ENCODE results near the gene GNAI3. TPM values are rescaled to one million over a fixed set of nuclear protein-coding genes. Genes with fewer than 3 reads are reported as not detected.

GNAI3 gene
- total RNA-seq, 1 experiment from 2014 or later = 9.9 TPM

DNA sequence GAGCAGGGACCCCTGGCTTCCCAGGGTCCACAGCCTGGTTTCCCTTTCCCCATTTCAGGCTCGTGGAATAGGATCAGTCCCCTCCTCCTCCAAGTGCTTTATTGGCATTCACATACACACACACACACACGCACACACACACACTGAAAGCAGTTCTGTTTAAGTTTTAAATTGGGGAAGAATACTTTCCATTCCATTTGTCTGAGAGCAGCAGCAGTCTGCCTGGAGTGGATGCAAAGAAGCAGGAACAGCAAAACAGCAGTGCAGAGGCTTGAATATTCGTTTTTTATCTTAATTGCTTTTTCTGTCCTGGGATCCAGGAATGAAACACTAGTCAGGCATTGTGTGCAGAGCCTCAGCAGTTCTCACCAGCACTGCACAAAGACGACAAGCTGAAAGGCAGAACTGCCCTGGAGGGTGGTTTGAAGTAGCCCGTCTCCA lies 47.5 kb upstream of the GNAI3 start:
- no peak overlapping the region for H3K4me2 ChIP-seq (ENCODE audit: insufficient read depth, insufficient read length, low read length)
- no peak overlapping the region for H4K91ac ChIP-seq (ENCODE audit: insufficient read length, low read depth, low read length)
- H3K79me2 ChIP-seq (ENCODE audit: insufficient read depth, low read length) = no peaks in the 10 kb centered on the region
- no peak overlapping the region for H3K27ac ChIP-seq (ENCODE audit: insufficient read length, low read depth, low read length)
- H4K8ac ChIP-seq (replicated peaks; ENCODE audit: insufficient read length, low read depth, low read length) = no peak overlapping the region
- H4K5ac ChIP-seq (ENCODE audit: insufficient read length, low read depth, low read length) = no peak overlapping the region
- no peak overlapping the region; a peak in 1 of 7 replicates for H3K27ac Mint-ChIP-seq
- DNase-seq = no peak
- H2BK12ac ChIP-seq (ENCODE audit: insufficient read length, low read depth, low read length) = no peak overlapping the region
- H2AFZ ChIP-seq (ENCODE audit: low read length) = no peak overlapping the region
- no peak overlapping the region for H2BK5ac ChIP-seq (ENCODE audit: insufficient read length, low read length)
- H3K14ac ChIP-seq (ENCODE audit: insufficient read depth, low read length) = no peak overlapping the region
- H3K56ac ChIP-seq (ENCODE audit: insufficient read length, low read depth, low read length) = no peak overlapping the region
- no peaks in the 10 kb centered on the region for H3K9me3 Mint-ChIP-seq
- H3K27me3 Mint-ChIP-seq (ENCODE audit: low read depth) = no peaks in the 10 kb centered on the region
- H3K18ac ChIP-seq (ENCODE audit: insufficient read length, low read depth, low read length) = no peak overlapping the region
- H2BK15ac ChIP-seq (ENCODE audit: low read depth, low read length) = no peak overlapping the region
- no peaks in the 10 kb centered on the region for H3K23me2 ChIP-seq (ENCODE audit: insufficient read length, low read depth, low read length, poor library complexity, severe bottlenecking)
- H3K9me3 ChIP-seq (ENCODE audit: control insufficient read depth, low read depth, low read length) = no peaks in the 10 kb centered on the region
- H3K27me3 ChIP-seq (ENCODE audit: insufficient read depth, low read length) = no peaks in the 10 kb centered on the region
- peaks cover 0 to 10% (median 5%) of the 10 kb centered on the region in 3 experiments; a peak in 5 of 7 replicates for H3K36me3 Mint-ChIP-seq (ENCODE audit: insufficient read depth in 1 of 3, low read depth in 3 of 3)
- H3K4me3 Mint-ChIP-seq = no peak overlapping the region
- H3K4me1 Mint-ChIP-seq = peaks cover 17 to 20% of the 10 kb centered on the region in 2 experiments
- H3K23ac ChIP-seq (ENCODE audit: insufficient read length, low read depth, low read length) = no peak overlapping the region
- H3K9ac ChIP-seq (ENCODE audit: extremely low read depth, insufficient read length, low read length) = no peak overlapping the region
- H3K4ac ChIP-seq (ENCODE audit: low read depth, low read length) = no peak overlapping the region
- no peak overlapping the region for H2BK120ac ChIP-seq (ENCODE audit: low read depth, low read length, poor library complexity, severe bottlenecking)
- TF ChIP-seq CTCF (conservative IDR thresholded peaks at IDR 0.05) = no peak
- H2BK20ac ChIP-seq (ENCODE audit: low read depth, low read length, poor library complexity, severe bottlenecking) = no peak overlapping the region
- no peak overlapping the region for H2AK5ac ChIP-seq (ENCODE audit: insufficient read length, low read length)
- no CpG with 5 or more reads among the region's 5 CpGs for WGBS (ENCODE audit: extremely low coverage, insufficient read length, low lambda C conversion rate)
- H4K20me1 ChIP-seq (ENCODE audit: control insufficient read depth, insufficient read depth, insufficient read length) = no peaks in the 10 kb centered on the region
- no peaks in the 10 kb centered on the region for H3K79me1 ChIP-seq (ENCODE audit: insufficient read depth, low read depth, low read length, poor library complexity, severe bottlenecking)
- H3K4me1 ChIP-seq (ENCODE audit: insufficient read depth, low read length) = peaks cover 2% of the 10 kb centered on the region; the same call in 1 of the 2 replicates
- H3T11ph ChIP-seq (ENCODE audit: low read length) = no peak overlapping the region

Data from H9 (cell line).